CD4-positive, alpha-beta T cell (primary cell): ENCODE measurements around the gene SYNE1. TPM values are rescaled to one million over a fixed set of nuclear protein-coding genes. Genes with fewer than 3 reads are reported as not detected.

Experiments used
- ATAC-seq: fragments of 200-7000 bp; cut with Tn5 transposase; one replicate; pipeline ENCODE4 v1.10.0; 2022; ENCODE audit warnings: mild to moderate bottlenecking; ENCODE audit not compliant: poor library complexity
- CTCF ChIA-PET: fragments of 350-600 bp; sonication (Branson Sonifier 250); formaldehyde crosslinking; loops from one replicate; lab custom pipeline; 2021; ENCODE audit warnings: antibody characterized with exemption, inconsistent platforms; lab: Charles Lee
- POLR2A ChIA-PET: fragments of 350-600 bp; sonication (Branson Sonifier 250); formaldehyde crosslinking; loops from one replicate; lab custom pipeline; 2021; ENCODE audit warnings: antibody characterized with exemption, inconsistent platforms; lab: Charles Lee
- DNase-seq, 14 experiments: peaks; one replicate each; pipeline ENCODE4 v3.0.0-alpha.2; 2013 to 2020; ENCODE audit warnings: mixed read lengths in 2 of 14
- H3K27ac ChIP-seq, 2 donors: one replicate each; pipeline versions ENCODE4 v1.5.1 to v1.7.0; 2013; ENCODE audit warnings: low read length in 2 of 2, low read depth in 1 of 2, mild to moderate bottlenecking in 1 of 2
- H3K27me3 ChIP-seq, 2 experiments: 1 replicate in 1 of 2; 2 replicates in 1 of 2; pipeline versions ENCODE4 v1.6.1 to v1.7.0; 2013; ENCODE audit warnings: low read length in 2 of 2, control low read depth in 1 of 2, mild to moderate bottlenecking in 1 of 2, moderate library complexity in 1 of 2; ENCODE audit not compliant: insufficient read depth in 2 of 2, control insufficient read depth in 1 of 2
- H3K36me3 ChIP-seq: one replicate; pipeline ENCODE4 v1.6.1; 2013; ENCODE audit warnings: low read length, control low read depth; ENCODE audit not compliant: insufficient read depth
- H3K4me1 ChIP-seq: one replicate; pipeline ENCODE4 v1.6.1; 2013; ENCODE audit warnings: low read length, control low read depth; ENCODE audit not compliant: insufficient read depth
- H3K4me3 ChIP-seq: one replicate; pipeline ENCODE4 v1.5.1; 2013; ENCODE audit warnings: mild to moderate bottlenecking, low read length, moderate library complexity
- H3K9me3 ChIP-seq, 2 experiments: 1 replicate in 1 of 2; 2 replicates in 1 of 2; pipeline versions ENCODE4 v1.6.1 to v1.7.0; 2013; ENCODE audit warnings: low read length in 2 of 2, mild to moderate bottlenecking in 2 of 2, control low read depth in 1 of 2, moderate library complexity in 1 of 2; ENCODE audit not compliant: control insufficient read depth in 1 of 2, insufficient read depth in 1 of 2
- H3K27ac Mint-ChIP-seq: one replicate; pipeline ENCODE4 v1.8.0; 2020; ENCODE audit warnings: mixed read lengths
- H3K27me3 Mint-ChIP-seq: one replicate; pipeline ENCODE4 v1.8.0; 2021; ENCODE audit warnings: mixed read lengths
- H3K36me3 Mint-ChIP-seq: one replicate; pipeline ENCODE4 v1.8.0; 2021; ENCODE audit warnings: low read depth, mixed read lengths
- H3K4me1 Mint-ChIP-seq: one replicate; pipeline ENCODE4 v1.8.0; 2021; ENCODE audit warnings: low read depth, mixed read lengths
- H3K4me3 Mint-ChIP-seq: one replicate; pipeline ENCODE4 v1.8.0; 2020; ENCODE audit warnings: mild to moderate bottlenecking, mixed read lengths
- H3K9me3 Mint-ChIP-seq: one replicate; pipeline ENCODE4 v1.8.0; 2020; ENCODE audit warnings: mixed read lengths
- CTCF ChIP-seq: fragments of 200-600 bp; IDR thresholded peaks from one replicate; pipeline ENCODE4 v1.8.0; 2022; ENCODE audit warnings: antibody characterized with exemption, mild to moderate bottlenecking
- intact Hi-C, 2 experiments: fragments of 100-400 bp; cut with DNase I in 1 of 2; cut with micrococcal nuclease in 1 of 2; formaldehyde crosslinking; loops; one replicate each; pipeline versions ENCODE4 v1.15.1 to v1.9.0; 2023 to 2025; cut with DNase I, micrococcal nuclease
- total RNA-seq, 174 experiments: library from RNA in 2 of 174; stranded (reverse) in 2 of 174; gene quantifications; one replicate each; pipeline ENCODE4 v1.2.3 and lab custom pipeline; 2021 to 2026

Gene SYNE1
- total RNA-seq, 2 experiments from 2014 or later, result 94.9 to 108 TPM

GRCh38 chr6:152596726-152597125 is 40.4 kb downstream of the SYNE1 start:
- DNase-seq (no peak), ATAC-seq (no peak)
- Histone ChIP-seq H3K4me3 (no peak overlapping the region), H3K27ac (no peak overlapping the region), H3K36me3 (no peaks in the 10 kb centered on the region), H3K4me1 (no peaks in the 10 kb centered on the region), H3K9me3 (peaks cover 0 to 3% of the 10 kb centered on the region in 2 experiments), H3K27me3 (no peaks in the 10 kb centered on the region)
- H3K4me3 Mint-ChIP-seq, result no peak overlapping the region
- H3K27ac Mint-ChIP-seq, result no peak overlapping the region
- intact Hi-C loops, result no loop called here
- TF ChIP-seq CTCF, result no peak
- H3K27me3 Mint-ChIP-seq, result peaks cover 26% of the 10 kb centered on the region
- H3K4me1 Mint-ChIP-seq, result no peaks in the 10 kb centered on the region
- CTCF ChIA-PET, result interaction anchor here (1.1 kb wide), 1 partner anchor 10 kb away, joined by 3 read pairs; no protein-coding TSS in a partner anchor
- H3K36me3 Mint-ChIP-seq, result no peaks in the 10 kb centered on the region
- POLR2A ChIA-PET, result no interaction called here
- H3K9me3 Mint-ChIP-seq, result no peaks in the 10 kb centered on the region

- Mint-ChIP-seq H3K9me3 (no peaks in the 10 kb centered on the region), H3K4me1 (no peaks in the 10 kb centered on the region), H3K36me3 (no peaks in the 10 kb centered on the region), H3K27ac (no peak overlapping the region), H3K4me3 (no peak overlapping the region), H3K27me3 (peaks cover 19% of the 10 kb centered on the region)
- ChIA-PET CTCF (interaction anchor here (1.1 kb wide), 1 partner anchor 8 kb away, joined by 3 read pairs; no protein-coding TSS in a partner anchor), POLR2A (no interaction called here)
- Histone ChIP-seq H3K4me1 (no peaks in the 10 kb centered on the region), H3K27me3 (no peaks in the 10 kb centered on the region), H3K27ac (no peak overlapping the region), H3K4me3 (no peak overlapping the region), H3K36me3 (no peaks in the 10 kb centered on the region), H3K9me3 (peaks cover 0 to 3% of the 10 kb centered on the region in 2 experiments)
- no peak for TF ChIP-seq CTCF
- intact Hi-C loops, result no loop called here
- no peak for DNase-seq
- ATAC-seq, result no peak
Observed at GRCh38 chr6:152595499-152595898, 41.7 kb downstream of the SYNE1 start.

- H3K4me3 Mint-ChIP-seq, result no peak overlapping the region
- ATAC-seq (no peak), DNase-seq (no peak)
- ChIA-PET POLR2A (no interaction called here), CTCF (no interaction called here)
- H3K27me3 Mint-ChIP-seq, result peaks cover 13% of the 10 kb centered on the region
- H3K4me3 ChIP-seq, result no peak overlapping the region
- intact Hi-C loops, result no loop called here
- H3K27me3 ChIP-seq, result no peaks in the 10 kb centered on the region
- H3K36me3 ChIP-seq, result no peaks in the 10 kb centered on the region
- TF ChIP-seq CTCF, result no peak
- peaks cover 0 to 3% of the 10 kb centered on the region in 2 experiments for H3K9me3 ChIP-seq
- H3K9me3 Mint-ChIP-seq, result no peaks in the 10 kb centered on the region
- no peak overlapping the region for H3K27ac ChIP-seq
- H3K4me1 ChIP-seq, result no peaks in the 10 kb centered on the region
- H3K27ac Mint-ChIP-seq, result no peak overlapping the region
- H3K4me1 Mint-ChIP-seq, result no peaks in the 10 kb centered on the region
- no peaks in the 10 kb centered on the region for H3K36me3 Mint-ChIP-seq
Observed at GRCh38 chr6:152594701-152595100, 42.5 kb downstream of the SYNE1 start.
